ENCODE measurements around the gene DDA1. TPM values are rescaled to one million over a fixed set of nuclear protein-coding genes. Genes with fewer than 3 reads are reported as not detected.

Gene DDA1
- total and polyA plus RNA-seq, 7 experiments from 2014 or later = 19.7 to 41.9 (median 37.2) TPM

- H3K4me1 Mint-ChIP-seq = peaks cover 8 to 16% (median 13%) of the 10 kb centered on the region in 7 donors
- peaks cover 0 to 1% (median 0%) of the 10 kb centered on the region in 11 donors for H3K9me3 Mint-ChIP-seq
- ChIA-PET POLR2A (interaction anchor here (0.5 to 6.6 kb wide), 4 partner anchors 8 to 41 kb away, joined by 3 to 36 read pairs (median 4); partner anchors contain the start of gene DDA1), CTCF (interaction anchor here (1.0 kb wide), 1 partner anchor 61 kb away, joined by 3 read pairs; no protein-coding TSS in a partner anchor)
- H3K4me1 ChIP-seq (ENCODE audit: control insufficient read depth in 2 of 2, insufficient read depth in 2 of 2, low read length in 2 of 2) = peaks cover 6 to 7% of the 10 kb centered on the region in 2 donors
- intact Hi-C loops (cut with micrococcal nuclease) = no loop called here
- H3K27ac Mint-ChIP-seq = no peak overlapping the region
- H3K36me3 ChIP-seq (ENCODE audit: control insufficient read depth in 2 of 3, insufficient read depth in 3 of 3, low read length in 3 of 3) = peaks cover 0 to 27% (median 5%) of the 10 kb centered on the region in 3 experiments
- peaks cover 0 to 10% (median 0%) of the 10 kb centered on the region in 5 donors for H3K36me3 Mint-ChIP-seq
- H3K9me3 ChIP-seq (ENCODE audit: control insufficient read depth in 2 of 3, low read length in 3 of 3) = no peaks in the 10 kb centered on the region
- H3K27ac ChIP-seq (ENCODE audit: low read depth, low read length) = no peak overlapping the region
- H3K27me3 Mint-ChIP-seq = peaks cover 0 to 7% (median 0%) of the 10 kb centered on the region in 5 donors
- ATAC-seq (no peak), DNase-seq (no peak)
- H3K4me3 Mint-ChIP-seq = peak overlapping the region in 1 of 10 donors; percentile 58
- no peaks in the 10 kb centered on the region for H3K27me3 ChIP-seq (ENCODE audit: control insufficient read depth in 2 of 2, insufficient read depth in 2 of 2, low read length in 2 of 2)
- no peak overlapping the region for H3K4me3 ChIP-seq (ENCODE audit: low read length)
Measured at GRCh38 chr19:17325133-17325532, 15.8 kb downstream of the DDA1 start.

GRCh38 chr19:17325881-17326594, 16.7 kb downstream of the DDA1 start:
- DNase-seq = no peak
- H3K9me3 ChIP-seq (ENCODE audit: control insufficient read depth in 2 of 3, low read length in 3 of 3) = no peaks in the 10 kb centered on the region
- ATAC-seq = no peak
- Mint-ChIP-seq H3K4me3 (peak overlapping the region in 2 of 10 donors; percentile 3 to 14), H3K27ac (peak overlapping the region in 2 of 9 donors; percentile 13 to 25), H3K4me1 (peaks cover 12 to 23% (median 16%) of the 10 kb centered on the region in 7 donors), H3K36me3 (peaks cover 0 to 16% (median 0%) of the 10 kb centered on the region in 5 donors), H3K9me3 (peaks cover 0 to 1% (median 0%) of the 10 kb centered on the region in 11 donors), H3K27me3 (peaks cover 0 to 12% (median 0%) of the 10 kb centered on the region in 5 donors)
- intact Hi-C loops (cut with micrococcal nuclease) = no loop called here
- H3K4me3 ChIP-seq (ENCODE audit: low read length) = no peak overlapping the region
- H3K36me3 ChIP-seq (ENCODE audit: control insufficient read depth in 2 of 3, insufficient read depth in 3 of 3, low read length in 3 of 3) = peaks cover 0 to 18% (median 0%) of the 10 kb centered on the region in 3 experiments
- ChIA-PET CTCF (interaction anchor here (0.6 to 1.7 kb wide), 3 partner anchors 16 to 69 kb away, joined by 3 to 5 read pairs (median 3); partner anchors contain the start of gene DDA1), POLR2A (interaction anchor here (0.6 to 6.6 kb wide), 4 partner anchors 11 to 59 kb away, joined by 3 to 36 read pairs (median 6); partner anchors contain the start of gene DDA1)
- peaks cover 6 to 7% of the 10 kb centered on the region in 2 donors for H3K4me1 ChIP-seq (ENCODE audit: control insufficient read depth in 2 of 2, insufficient read depth in 2 of 2, low read length in 2 of 2)
- H3K27ac ChIP-seq (ENCODE audit: low read depth, low read length) = no peak overlapping the region
- no peaks in the 10 kb centered on the region for H3K27me3 ChIP-seq (ENCODE audit: control insufficient read depth in 2 of 2, insufficient read depth in 2 of 2, low read length in 2 of 2)

GRCh38 chr19:17326595-17326966, 17.2 kb downstream of the DDA1 start:
- Mint-ChIP-seq H3K27me3 (peaks cover 0 to 12% (median 0%) of the 10 kb centered on the region in 5 donors), H3K4me1 (peaks cover 12 to 23% (median 16%) of the 10 kb centered on the region in 7 donors), H3K9me3 (peaks cover 0 to 1% (median 0%) of the 10 kb centered on the region in 11 donors), H3K4me3 (peak overlapping the region in 5 of 10 donors; percentile 3 to 85 (median 51)), H3K36me3 (peaks cover 0 to 16% (median 0%) of the 10 kb centered on the region in 5 donors), H3K27ac (no peak overlapping the region)
- ChIA-PET POLR2A (interaction anchor here (0.6 to 6.6 kb wide), 4 partner anchors 10 to 60 kb away, joined by 3 to 36 read pairs (median 6); partner anchors contain the start of gene DDA1), CTCF (interaction anchor here (0.9 to 1.7 kb wide), 2 partner anchors 17 to 34 kb away, joined by 3 to 5 read pairs; partner anchors contain the start of gene DDA1)
- intact Hi-C loops (cut with micrococcal nuclease) = no loop called here
- ATAC-seq (no peak), DNase-seq (no peak)
- peaks cover 6 to 7% of the 10 kb centered on the region in 2 donors for H3K4me1 ChIP-seq (ENCODE audit: control insufficient read depth in 2 of 2, insufficient read depth in 2 of 2, low read length in 2 of 2)
- H3K27me3 ChIP-seq (ENCODE audit: control insufficient read depth in 2 of 2, insufficient read depth in 2 of 2, low read length in 2 of 2) = no peaks in the 10 kb centered on the region
- H3K27ac ChIP-seq (ENCODE audit: low read depth, low read length) = no peak overlapping the region
- no peaks in the 10 kb centered on the region for H3K9me3 ChIP-seq (ENCODE audit: control insufficient read depth in 2 of 3, low read length in 3 of 3)
- H3K4me3 ChIP-seq (ENCODE audit: low read length) = no peak overlapping the region
- H3K36me3 ChIP-seq (ENCODE audit: control insufficient read depth in 2 of 3, insufficient read depth in 3 of 3, low read length in 3 of 3) = peaks cover 0 to 14% (median 0%) of the 10 kb centered on the region in 3 experiments

GRCh38 chr19:17327068-17327653, 17.8 kb downstream of the DDA1 start:
- Histone ChIP-seq H3K27ac (ENCODE audit: low read depth, low read length) (no peak overlapping the region), H3K9me3 (ENCODE audit: control insufficient read depth in 2 of 3, low read length in 3 of 3) (no peaks in the 10 kb centered on the region), H3K27me3 (ENCODE audit: control insufficient read depth in 2 of 2, insufficient read depth in 2 of 2, low read length in 2 of 2) (no peaks in the 10 kb centered on the region), H3K4me1 (ENCODE audit: control insufficient read depth in 2 of 2, insufficient read depth in 2 of 2, low read length in 2 of 2) (peaks cover 6 to 7% of the 10 kb centered on the region in 2 donors), H3K4me3 (ENCODE audit: low read length) (no peak overlapping the region), H3K36me3 (ENCODE audit: control insufficient read depth in 2 of 3, insufficient read depth in 3 of 3, low read length in 3 of 3) (peaks cover 0 to 8% (median 0%) of the 10 kb centered on the region in 3 experiments)
- peak overlapping the region in 6 of 10 donors; percentile 18 to 85 (median 47) for H3K4me3 Mint-ChIP-seq
- CTCF ChIA-PET = interaction anchor here (0.9 to 1.7 kb wide), 2 partner anchors 17 to 35 kb away, joined by 3 to 5 read pairs; partner anchors contain the start of gene DDA1
- peaks cover 0 to 16% (median 0%) of the 10 kb centered on the region in 5 donors for H3K36me3 Mint-ChIP-seq
- POLR2A ChIA-PET = interaction anchor here (0.6 to 6.6 kb wide), 3 partner anchors 10 to 60 kb away, joined by 3 to 36 read pairs (median 4); partner anchors contain the start of gene DDA1
- DNase-seq (no peak), ATAC-seq (no peak)
- peaks cover 10 to 23% (median 16%) of the 10 kb centered on the region in 7 donors for H3K4me1 Mint-ChIP-seq
- peaks cover 0 to 12% (median 0%) of the 10 kb centered on the region in 5 donors for H3K27me3 Mint-ChIP-seq
- intact Hi-C loops (cut with micrococcal nuclease) = no loop called here
- H3K9me3 Mint-ChIP-seq = peaks cover 0 to 1% (median 0%) of the 10 kb centered on the region in 11 donors
- H3K27ac Mint-ChIP-seq = peak overlapping the region in 2 of 9 donors; percentile 22 to 55

GRCh38 chr19:17327654-17328516, 18.5 kb downstream of the DDA1 start:
- ChIA-PET POLR2A (interaction anchor here (0.7 to 6.6 kb wide), 5 partner anchors 11 to 102 kb away, joined by 3 to 36 read pairs (median 5); partner anchors contain the start of genes DDA1 and MRPL34), CTCF (interaction anchor here (0.6 to 1.7 kb wide), 2 partner anchors 14 to 36 kb away, joined by 3 to 4 read pairs; no protein-coding TSS in a partner anchor)
- Mint-ChIP-seq H3K27ac (peak overlapping the region in 7 of 9 donors; percentile 48 to 84 (median 76)), H3K36me3 (peaks cover 0 to 16% (median 3%) of the 10 kb centered on the region in 5 donors), H3K9me3 (peaks cover 0 to 3% (median 0%) of the 10 kb centered on the region in 11 donors), H3K4me3 (peak overlapping the region; percentile 71 to 85 (median 81)), H3K4me1 (peaks cover 7 to 28% (median 15%) of the 10 kb centered on the region in 7 donors), H3K27me3 (peaks cover 0 to 12% (median 0%) of the 10 kb centered on the region in 5 donors)
- DNase-seq (peak in 8 of 9 donors; percentile 35 to 61 (median 50)), ATAC-seq (peak; percentile 79)
- no peaks in the 10 kb centered on the region for H3K9me3 ChIP-seq (ENCODE audit: control insufficient read depth in 2 of 3, low read length in 3 of 3)
- intact Hi-C loops (cut with micrococcal nuclease) = loop anchor here in 1 of 2 donors (1.0 to 2.0 kb wide), 5 partner anchors 9 to 36 kb away; partner anchors contain the start of genes DDA1, GTPBP3 and MRPL34
- peaks cover 0 to 4% (median 0%) of the 10 kb centered on the region in 3 experiments for H3K36me3 ChIP-seq (ENCODE audit: control insufficient read depth in 2 of 3, insufficient read depth in 3 of 3, low read length in 3 of 3)
- peaks cover 6 to 7% of the 10 kb centered on the region in 2 donors for H3K4me1 ChIP-seq (ENCODE audit: control insufficient read depth in 2 of 2, insufficient read depth in 2 of 2, low read length in 2 of 2)
- peak overlapping the region; percentile 84 for H3K27ac ChIP-seq (ENCODE audit: low read depth, low read length)
- peak overlapping the region; percentile 71 for H3K4me3 ChIP-seq (ENCODE audit: low read length)
- H3K27me3 ChIP-seq (ENCODE audit: control insufficient read depth in 2 of 2, insufficient read depth in 2 of 2, low read length in 2 of 2) = no peaks in the 10 kb centered on the region

All from naive thymus-derived CD4-positive, alpha-beta T cell (primary cell).